Stimulated activated CD8-positive, alpha-beta memory T cell treated with anti-CD3 and anti-CD28 coated beads, Interleukin-12 subunit alpha, Interleukin-12 subunit beta, amount 100 ng/mL, for 1 hour (primary cell): Measurements from ENCODE around the gene TANC2.
A peak's percentile ranks its signal among the peaks of the same experiment; 100 is the strongest.

ENCODE experiments used
- DNase-seq: peaks from one replicate; pipeline ENCODE4 v3.0.0-alpha.2; 2020; ENCODE audit warnings: low read depth

The TANC2 gene

GRCh38 chr17:62965686-62966425, at the start of gene TANC2:
Gene TANC2 (plus strand): TSS chr17:62966235. CDS start chr17:63009560, 43,325 bp downstream.
- DNase-seq: peak; percentile 62

- no peak for DNase-seq
Measured at GRCh38 chr17:62916684-62917571, 49.1 kb upstream of the TANC2 start.

GRCh38 chr17:62919388-62919787, 46.6 kb upstream of the TANC2 start:
- DNase-seq: no peak

- no peak for DNase-seq
Measured at GRCh38 chr17:62920300-62920699, 45.7 kb upstream of the TANC2 start.

DNA sequence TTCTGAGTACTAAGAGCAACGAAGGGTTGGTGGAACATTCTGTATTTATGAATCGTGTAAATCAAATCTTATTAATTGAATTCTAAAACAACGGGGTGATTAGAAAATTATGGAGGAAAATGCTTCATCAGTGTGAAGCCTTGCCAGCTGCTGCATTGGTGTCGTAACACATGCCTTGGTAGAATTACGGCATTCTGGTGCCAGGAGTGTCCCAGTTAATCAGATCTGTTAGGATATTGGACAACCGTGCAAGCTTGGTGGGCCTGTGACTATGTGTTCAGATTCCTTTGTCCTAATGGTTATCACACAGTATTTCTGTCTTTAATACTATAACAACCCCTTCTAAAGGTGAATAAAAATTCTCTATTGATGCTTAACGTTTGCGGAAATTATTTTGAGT, 44.2 kb upstream of the TANC2 start:
- no peak for DNase-seq

DNA sequence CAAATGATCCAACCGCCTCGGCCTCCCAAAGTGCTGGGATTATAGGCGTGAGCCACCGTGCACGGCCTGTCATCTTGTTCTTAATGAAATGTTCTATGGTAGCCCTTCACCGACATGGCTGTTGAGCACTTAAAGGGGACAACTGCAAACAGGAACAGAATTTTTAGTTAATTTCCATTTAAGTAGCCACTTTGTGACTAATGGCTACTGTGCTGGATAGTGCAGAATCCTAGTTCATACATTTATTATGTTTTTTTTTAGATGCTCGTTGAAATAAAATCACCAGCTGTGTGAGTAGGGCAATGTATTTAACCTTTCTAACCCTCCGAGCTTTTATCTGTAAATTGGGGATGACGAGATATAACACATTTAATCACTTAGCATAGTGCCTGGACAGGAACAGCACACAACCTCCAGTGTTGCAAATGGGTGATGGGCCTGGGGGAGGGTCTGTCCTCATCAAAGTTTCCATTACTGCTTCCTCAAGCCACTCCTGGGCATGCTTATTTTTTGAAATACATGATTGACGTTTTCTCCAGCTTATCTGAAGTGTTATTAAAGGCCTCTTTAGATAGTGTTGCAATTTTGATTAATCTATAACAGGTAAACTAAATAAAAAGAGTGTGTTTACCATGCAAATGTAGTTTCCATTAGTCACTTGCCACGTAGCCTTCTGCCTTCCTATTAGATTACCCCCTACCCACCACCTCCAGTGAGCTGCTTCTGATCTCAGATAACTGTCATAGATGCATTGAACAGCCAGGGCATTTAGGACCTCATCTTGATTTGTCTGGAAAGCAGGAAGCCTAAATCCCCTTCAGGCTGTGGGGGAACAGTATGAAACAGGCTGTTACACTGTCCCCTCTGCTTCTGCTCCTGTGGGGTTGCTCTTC, 42.5 kb upstream of the TANC2 start:
- no peak for DNase-seq

GRCh38 chr17:62925267-62925836, 40.7 kb upstream of the TANC2 start:
- DNase-seq: no peak

GRCh38 chr17:62927083-62927482, 39.0 kb upstream of the TANC2 start:
- DNase-seq: no peak

GRCh38 chr17:62929320-62929719, 36.7 kb upstream of the TANC2 start:
- DNase-seq: no peak

DNA sequence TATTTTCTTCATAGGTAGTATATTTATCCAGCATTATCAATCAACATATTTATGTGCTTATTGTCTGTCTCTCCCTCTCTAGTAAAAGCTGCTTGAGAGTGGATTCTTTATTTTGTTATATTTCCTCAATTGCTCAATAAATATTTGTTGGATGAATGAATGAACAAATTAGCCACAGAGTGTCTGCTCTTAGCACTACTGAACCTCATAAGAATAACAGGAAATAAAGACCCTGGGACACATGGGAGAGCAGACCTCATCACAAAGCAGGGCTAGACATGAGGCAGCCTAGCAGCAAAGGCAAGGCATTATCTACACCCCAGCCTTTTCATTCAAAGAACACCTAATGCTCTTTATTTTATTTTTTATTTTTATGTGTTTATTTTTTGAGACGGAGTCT, 34.9 kb upstream of the TANC2 start:
- DNase-seq: no peak

DNA sequence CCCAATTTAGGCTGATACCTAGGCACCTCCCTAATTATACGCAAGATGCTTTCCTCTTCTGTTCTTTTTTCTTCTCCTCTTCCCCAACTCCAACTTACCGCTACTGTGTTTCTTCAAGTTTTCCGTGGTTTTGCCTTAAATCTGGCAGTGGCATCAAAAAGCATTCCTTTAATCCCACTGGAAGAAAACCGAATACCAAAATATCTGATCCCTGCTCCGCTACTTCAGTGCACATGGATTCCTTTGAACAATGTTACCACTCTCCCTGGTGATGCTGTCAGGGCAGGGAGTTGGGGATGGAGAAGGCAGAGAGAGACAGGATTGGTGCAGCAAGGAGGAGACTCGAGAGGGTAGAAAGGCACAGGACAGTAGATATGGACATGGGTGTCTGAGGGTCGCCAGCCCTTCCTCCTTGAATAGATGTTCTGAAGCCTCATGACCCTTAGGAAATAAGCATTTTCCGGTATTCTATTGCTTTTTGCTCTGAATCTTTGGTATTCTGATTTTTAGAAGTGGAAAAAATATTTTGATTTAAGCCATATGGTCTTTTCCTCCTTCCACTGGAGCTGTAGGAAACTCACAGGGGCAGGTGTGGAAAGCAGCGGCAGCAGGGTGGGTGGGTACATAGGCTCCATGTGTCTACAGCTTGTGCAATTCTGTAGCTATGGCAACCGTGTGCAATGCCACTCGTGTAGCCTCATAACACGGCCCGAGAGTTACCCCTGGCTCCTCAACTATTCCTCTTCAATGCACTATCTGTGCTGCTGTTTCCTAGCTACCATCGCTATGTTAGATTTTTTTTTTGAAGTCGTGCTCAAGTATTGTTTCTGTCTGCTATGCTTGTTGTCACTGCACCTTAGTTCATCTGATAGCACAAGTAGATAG, 32.3 kb upstream of the TANC2 start:
- DNase-seq: no peak

- DNase-seq: no peak
Measured at GRCh38 chr17:62935098-62935497, 30.9 kb upstream of the TANC2 start.

- no peak for DNase-seq
Measured at GRCh38 chr17:62935523-62935922, 30.5 kb upstream of the TANC2 start.

DNA sequence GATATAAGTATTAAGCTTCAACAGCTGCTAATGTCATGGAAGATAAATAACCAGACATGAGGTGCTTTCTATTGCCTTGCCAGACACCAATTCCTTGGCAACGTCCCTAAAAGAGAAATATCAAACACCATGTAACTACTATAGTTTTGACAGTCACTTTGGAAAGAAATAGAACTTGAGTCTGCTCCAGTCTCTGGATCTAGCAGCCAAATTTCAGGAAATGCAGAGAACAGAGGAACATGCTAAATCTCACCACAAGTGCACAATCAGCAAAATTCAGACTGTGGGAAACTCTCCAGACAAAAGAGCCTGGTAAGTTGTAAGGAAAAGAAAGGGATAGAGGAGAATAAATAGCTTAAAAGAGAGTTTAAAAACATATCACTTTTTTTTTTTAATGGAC, 28.4 kb upstream of the TANC2 start:
- no peak for DNase-seq

GRCh38 chr17:62941358-62941991, 24.6 kb upstream of the TANC2 start:
- DNase-seq: no peak

- no peak for DNase-seq
Measured at GRCh38 chr17:62948370-62948769, 17.7 kb upstream of the TANC2 start.

DNA sequence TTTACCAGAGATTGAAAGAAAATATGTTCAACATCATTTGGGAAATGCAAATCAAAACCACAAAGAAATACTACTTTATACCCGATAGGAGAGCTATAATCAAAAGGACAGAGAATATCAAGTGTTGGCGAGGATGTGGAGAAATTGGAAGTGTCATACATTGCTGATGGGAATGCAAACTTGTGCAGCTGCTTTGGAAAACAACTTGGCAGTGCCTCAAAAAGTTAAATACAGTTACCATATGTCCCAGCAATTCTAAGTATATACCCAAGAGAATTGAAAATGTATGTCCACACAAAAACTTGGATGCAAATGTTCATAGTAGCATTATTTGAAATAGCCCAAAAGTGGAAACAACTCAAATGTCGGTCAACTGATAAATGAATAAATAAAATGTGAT, 17.0 kb upstream of the TANC2 start:
- no peak for DNase-seq

- no peak for DNase-seq
Measured at GRCh38 chr17:62950067-62950466, 16.0 kb upstream of the TANC2 start.

DNA sequence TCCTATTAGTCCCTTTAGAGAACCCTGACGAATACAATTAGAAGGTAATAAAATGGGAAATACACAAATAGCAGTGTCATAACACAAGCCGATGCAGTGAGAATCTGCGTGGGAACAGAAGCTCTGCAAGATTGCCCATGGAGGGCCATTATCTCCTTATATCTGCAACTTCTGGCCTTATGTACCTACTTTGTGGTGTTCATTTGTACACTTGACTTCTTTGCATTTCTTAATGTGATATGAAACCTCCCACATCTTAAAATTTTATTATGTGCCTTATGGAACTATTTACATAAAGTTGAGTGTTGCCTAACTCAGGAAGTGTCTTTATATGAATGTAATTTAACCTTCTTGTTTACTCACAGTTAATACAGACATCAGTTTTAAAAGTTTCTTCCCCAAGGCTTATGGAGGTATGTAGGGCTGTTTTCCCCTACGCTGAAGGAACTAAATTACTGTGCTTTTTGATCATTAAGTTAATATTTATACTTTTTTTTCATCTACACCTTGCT, 10.1 kb upstream of the TANC2 start:
- no peak for DNase-seq

DNA sequence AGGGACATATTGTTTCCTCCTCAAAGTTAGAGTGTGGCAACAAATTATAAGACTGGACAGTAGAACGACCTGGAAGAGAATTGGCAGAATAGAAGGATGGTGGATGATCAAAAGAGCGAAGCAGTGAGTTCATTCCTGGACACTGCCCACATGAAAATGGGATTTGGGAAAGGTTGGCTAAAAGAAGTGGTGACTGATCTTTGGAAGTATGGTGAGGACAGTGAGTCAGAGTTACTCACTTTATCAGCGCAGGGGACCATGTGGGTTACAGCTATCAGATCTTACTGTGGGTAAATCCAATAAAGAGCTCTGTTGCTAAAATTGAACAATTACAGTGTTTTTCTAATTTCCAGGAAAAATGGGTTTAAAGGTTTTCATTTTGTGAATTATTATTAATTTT, 2.7 kb upstream of the TANC2 start:
- DNase-seq: no peak
